ENCODE measurements around the gene NPIPA1.
"Not testable (repeated sequence)": the region's sequence is repeated elsewhere in the genome, so short reads cannot be mapped to it uniquely, and the experiment has no call there.

Gene NPIPA1

DNA sequence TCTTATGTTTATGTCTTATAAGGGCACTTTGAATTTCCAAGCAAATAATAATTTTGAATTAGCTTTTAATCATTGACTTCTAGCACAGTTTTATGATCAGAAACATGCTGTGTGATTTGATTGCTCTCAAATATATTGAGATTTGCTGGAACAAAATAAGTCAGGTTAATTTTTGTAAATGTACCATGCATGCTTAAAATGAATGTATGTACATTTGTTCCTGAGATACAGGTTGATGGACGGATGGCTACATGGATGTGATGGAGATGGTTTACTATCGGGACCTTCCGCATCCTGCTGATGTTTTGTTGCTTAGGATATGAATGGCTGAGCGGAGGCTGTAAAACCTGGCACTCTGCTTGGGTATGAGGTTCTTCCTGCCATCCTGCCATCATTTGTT is at the start of gene NPIPA1:
Gene NPIPA1 (plus strand): TSS at position 301 of the 400 bp plus-strand sequence. CDS start 0 bp downstream, at position 301.
- in situ Hi-C loops (cut with MboI; ENCODE audit: low sequenced_read_pairs), result not testable (repeated sequence)

- in situ Hi-C loops (cut with MboI; ENCODE audit: low sequenced_read_pairs), result not testable (repeated sequence)
Measured at GRCh38 chr16:14892111-14892510, 45.1 kb upstream of the NPIPA1 start.

- in situ Hi-C loops (cut with MboI; ENCODE audit: low sequenced_read_pairs), result not testable (repeated sequence)
Measured at GRCh38 chr16:14895382-14895781, 41.9 kb upstream of the NPIPA1 start.

DNA sequence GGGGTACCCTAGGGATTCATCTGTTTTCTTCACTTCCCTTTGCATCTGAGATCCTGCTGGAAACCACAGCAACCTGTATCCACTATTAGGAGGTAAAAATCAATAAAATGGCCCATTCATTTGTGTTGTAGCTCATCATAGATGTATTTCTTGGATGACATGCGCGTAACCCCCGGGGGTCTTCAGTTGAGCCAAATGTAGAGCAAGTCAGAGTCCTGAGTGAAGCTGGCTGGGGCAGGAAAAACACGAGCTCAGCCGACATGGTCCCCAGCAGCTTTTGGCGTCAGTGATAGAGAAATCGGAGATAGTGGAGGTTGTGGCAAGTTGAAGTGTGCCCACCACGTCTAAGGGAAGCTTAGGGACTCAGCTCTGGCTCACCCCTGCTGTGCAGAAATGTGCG is 41.2 kb upstream of the NPIPA1 start:
- in situ Hi-C loops (cut with MboI; ENCODE audit: low sequenced_read_pairs), result not testable (repeated sequence)

- in situ Hi-C loops (cut with MboI; ENCODE audit: low sequenced_read_pairs), result not testable (repeated sequence)
Measured at GRCh38 chr16:14897006-14897664, 40.1 kb upstream of the NPIPA1 start.

DNA sequence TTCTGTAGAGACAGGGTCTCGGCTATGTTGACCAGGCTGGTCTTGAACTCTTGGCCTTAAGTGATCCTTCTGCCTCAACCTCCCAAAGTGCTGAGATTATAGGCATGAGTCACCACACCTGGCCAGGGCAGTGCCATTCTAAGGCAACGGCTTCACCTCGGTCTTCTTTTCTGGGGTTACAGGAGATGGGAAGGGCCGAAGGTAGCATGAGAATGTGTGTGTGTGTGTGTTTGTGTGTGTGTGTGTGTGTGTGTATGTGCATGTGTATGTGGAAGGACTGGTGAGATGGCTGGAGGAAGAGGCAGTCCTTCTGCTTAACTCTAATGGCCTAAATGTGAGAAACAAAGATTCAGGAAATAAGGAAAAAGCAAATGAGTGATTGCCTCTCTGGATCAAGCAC is 39.1 kb upstream of the NPIPA1 start:
- in situ Hi-C loops (cut with MboI; ENCODE audit: low sequenced_read_pairs), result not testable (repeated sequence)

DNA sequence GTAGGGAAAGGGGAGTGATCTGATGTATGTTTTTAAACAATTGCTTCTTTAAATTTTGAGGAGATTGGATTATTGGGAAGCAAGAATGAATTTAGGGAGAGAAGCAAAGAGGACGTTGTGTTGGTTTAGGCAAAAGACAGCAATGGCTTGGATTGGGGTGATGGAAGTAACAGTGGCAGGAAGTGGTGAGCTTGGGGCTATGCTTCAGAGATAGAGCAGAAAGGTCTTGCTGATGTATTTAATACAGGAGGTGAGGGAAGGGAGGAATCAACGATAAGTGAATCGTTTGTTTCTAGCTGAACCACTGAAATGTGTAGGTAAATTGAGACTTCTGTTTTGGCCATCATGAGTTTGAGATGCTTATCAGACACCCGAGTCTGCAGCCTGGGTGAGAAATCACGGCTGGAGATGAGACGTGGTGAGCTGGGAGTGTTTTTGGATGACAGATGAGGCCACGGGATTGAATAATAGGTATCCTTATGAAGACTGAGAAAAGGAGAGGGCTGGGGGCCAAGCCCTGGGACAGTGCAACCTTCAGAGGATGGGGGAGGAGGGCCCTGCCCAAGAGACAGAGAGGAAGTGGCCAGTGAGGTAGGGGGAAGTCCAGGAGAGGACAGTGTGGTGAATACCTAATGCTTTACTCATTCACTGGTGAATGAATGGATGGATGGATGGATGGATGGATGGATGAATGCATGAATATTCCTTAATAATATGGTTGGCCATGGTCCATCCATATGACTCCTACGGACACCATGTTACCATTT is 33.9 kb upstream of the NPIPA1 start:
- in situ Hi-C loops (cut with MboI; ENCODE audit: low sequenced_read_pairs), result not testable (repeated sequence)

GRCh38 chr16:14909744-14910143 is 27.5 kb upstream of the NPIPA1 start:
- in situ Hi-C loops (cut with MboI; ENCODE audit: low sequenced_read_pairs), result not testable (repeated sequence)

DNA sequence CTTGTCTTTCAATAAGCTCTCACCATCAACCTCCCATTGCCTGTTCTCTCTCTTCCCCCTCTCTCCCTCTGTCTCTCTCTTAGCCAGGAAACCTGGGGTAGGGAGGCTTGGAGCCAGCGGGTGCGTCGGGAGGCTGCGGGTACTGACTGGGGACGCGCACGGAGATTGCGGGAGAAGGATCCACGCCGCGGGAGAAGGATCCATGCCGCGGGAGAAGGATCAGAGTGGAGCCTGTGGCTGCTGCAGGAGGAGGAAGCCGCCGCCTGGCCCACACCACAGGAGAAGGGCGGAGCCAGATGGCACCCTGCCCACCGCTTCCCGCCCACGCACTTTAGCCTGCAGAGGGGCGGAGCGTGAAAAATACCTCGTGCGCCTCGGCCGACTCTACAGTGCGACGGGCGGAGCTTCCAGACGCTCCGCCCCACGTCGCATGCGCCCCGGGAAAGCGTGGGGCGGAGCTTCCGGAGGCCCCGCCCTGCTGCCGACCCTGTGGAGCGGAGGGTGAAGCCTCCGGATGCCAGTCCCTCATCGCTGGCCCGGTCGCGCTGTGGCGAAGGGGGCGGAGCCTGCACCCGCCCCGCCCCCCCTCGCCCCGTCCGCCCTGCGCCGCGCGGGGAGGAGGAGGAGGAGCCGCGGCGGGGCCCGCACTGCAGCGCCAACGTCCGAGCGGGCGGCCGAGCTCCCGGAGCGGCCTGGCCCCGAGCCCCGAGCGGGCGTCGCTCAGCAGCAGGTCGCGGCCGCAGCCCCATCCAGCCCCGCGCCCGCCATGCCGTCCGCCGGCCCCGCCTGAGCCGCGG is 26.2 kb upstream of the NPIPA1 start:
- in situ Hi-C loops (cut with MboI; ENCODE audit: low sequenced_read_pairs), result not testable (repeated sequence)

DNA sequence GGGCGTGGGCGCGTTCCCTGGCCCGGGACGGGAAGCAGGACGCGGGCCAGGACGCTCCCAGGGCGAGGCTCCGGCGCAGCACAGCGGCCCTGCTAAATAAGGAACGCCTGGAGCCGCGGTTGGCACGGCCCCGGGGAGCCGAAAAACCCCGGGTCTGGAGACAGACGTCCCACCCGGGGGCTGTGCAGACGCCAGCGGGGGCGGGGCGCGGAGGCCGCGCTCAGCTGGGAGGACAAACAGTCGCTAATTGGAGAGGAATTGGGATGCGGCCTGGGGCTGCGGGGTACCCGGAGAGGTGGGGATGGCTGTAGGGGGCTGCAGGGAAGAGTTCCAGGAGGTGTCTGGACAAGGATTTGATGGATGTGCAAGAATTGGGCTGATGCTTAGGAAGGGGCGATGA is 25.3 kb upstream of the NPIPA1 start:
- in situ Hi-C loops (cut with MboI; ENCODE audit: low sequenced_read_pairs), result not testable (repeated sequence)

DNA sequence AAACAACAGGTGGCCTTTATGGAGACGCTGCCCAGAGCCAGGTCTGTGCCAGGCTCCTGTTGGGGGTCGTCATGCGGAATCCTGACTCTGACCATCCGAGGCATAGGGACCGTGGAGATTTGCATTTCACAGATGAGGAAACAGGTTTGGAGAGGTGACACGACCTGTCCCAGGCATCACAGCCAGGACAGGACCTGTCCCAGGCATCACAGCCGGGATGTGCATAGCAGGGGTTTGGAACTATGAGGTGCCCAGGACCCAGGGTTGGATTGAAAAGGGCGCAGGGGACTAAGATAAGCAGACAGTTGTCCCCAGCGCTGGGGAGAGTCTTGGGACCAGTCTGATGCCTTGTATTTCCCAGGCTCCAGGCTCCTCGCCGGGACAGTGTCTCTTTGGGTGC is 24.7 kb upstream of the NPIPA1 start:
- in situ Hi-C loops (cut with MboI; ENCODE audit: low sequenced_read_pairs), result not testable (repeated sequence)

DNA sequence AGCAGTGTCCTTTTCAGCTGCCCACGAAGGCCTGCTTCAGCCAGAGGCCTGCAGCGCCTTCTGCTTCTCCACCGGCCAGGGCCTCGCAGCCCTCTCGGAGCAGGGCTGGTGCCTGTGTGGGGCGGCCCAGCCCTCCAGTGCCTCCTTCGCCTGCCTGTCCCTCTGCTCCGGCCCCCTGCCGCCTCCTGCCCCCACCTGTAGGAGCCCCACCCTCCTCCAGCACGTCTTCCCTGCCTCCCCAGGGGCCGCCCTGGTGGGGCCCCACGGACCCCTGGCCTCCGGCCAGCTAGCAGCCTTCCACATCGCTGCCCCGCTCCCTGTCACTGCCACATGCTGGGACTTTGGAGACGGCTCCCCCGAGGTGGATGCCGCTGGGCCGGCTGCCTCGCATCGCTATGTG is 18.7 kb upstream of the NPIPA1 start:
- in situ Hi-C loops (cut with MboI; ENCODE audit: low sequenced_read_pairs), result not testable (repeated sequence)

- in situ Hi-C loops (cut with MboI; ENCODE audit: low sequenced_read_pairs), result not testable (repeated sequence)
Measured at GRCh38 chr16:14919837-14920600, 17.2 kb upstream of the NPIPA1 start.

DNA sequence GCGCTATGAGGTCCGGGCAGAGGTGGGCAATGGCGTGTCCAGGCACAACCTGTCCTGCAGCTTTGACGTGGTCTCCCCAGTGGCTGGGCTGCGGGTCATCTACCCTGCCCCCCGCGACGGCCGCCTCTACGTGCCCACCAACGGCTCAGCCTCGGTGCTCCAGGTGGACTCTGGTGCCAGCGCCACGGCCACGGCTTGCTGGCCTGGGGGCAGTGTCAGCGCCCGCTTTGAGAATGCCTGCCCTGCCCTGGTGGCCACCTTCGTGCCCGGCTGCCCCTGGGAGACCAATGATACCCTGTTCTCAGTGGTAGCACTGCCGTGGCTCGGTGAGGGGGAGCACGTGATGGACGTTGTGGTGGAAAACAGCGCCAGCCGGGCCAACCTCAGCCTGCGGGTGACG is 15.0 kb upstream of the NPIPA1 start:
- in situ Hi-C loops (cut with MboI; ENCODE audit: low sequenced_read_pairs), result not testable (repeated sequence)

- in situ Hi-C loops (cut with MboI; ENCODE audit: low sequenced_read_pairs), result not testable (repeated sequence)
Measured at GRCh38 chr16:14922968-14923367, 14.3 kb upstream of the NPIPA1 start.

DNA sequence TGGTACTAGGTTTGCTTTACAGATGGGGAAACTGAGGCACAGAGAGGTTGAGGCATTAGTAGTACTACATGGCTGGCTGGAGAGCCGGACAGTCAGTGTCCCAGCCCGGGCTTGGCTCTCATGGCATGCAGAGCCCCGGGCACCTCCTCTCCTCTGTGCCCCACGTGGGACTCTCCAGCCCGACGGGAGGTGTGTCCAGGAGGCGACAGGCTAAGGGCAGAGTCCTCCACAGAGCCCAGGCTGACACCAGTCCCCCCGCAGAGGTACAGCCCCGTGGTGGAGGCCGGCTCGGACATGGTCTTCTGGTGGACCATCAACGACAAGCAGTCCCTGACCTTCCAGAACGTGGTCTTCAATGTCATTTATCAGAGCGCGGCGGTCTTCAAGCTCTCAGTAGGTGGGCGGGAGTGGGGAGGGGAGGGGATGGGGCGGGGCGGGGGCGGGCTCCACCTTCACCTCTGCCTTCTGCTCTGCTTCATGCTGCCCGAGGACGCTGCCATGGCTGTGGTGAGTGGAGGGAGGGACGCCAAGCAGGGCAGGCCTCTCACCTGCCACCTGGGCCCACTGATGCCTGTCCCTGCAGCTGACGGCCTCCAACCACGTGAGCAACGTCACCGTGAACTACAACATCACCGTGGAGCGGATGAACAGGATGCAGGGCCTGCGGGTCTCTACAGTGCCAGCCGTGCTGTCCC is 13.7 kb upstream of the NPIPA1 start:
- in situ Hi-C loops (cut with MboI; ENCODE audit: low sequenced_read_pairs), result not testable (repeated sequence)

GRCh38 chr16:14924359-14924758 is 12.9 kb upstream of the NPIPA1 start:
- in situ Hi-C loops (cut with MboI; ENCODE audit: low sequenced_read_pairs), result not testable (repeated sequence)

DNA sequence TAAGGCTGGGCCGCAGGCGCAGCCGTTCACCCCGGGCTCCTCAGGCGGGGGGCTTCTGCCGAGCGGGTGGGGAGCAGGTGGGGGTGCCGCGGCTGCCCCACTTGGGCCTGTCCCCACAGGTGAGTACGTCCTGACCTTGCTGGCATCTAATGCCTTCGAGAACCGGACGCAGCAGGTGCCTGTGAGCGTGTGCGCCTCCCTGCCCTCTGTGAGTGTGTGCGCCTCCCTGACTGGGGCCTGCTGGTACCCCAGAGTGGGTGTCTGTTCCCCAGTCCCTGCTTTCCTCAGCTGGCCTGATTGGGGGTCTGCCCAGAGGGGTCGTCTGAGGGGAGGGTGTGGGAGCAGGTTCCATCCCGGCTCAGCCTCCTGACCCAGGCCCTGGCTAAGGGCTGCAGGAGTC is 12.3 kb upstream of the NPIPA1 start:
- in situ Hi-C loops (cut with MboI; ENCODE audit: low sequenced_read_pairs), result not testable (repeated sequence)

DNA sequence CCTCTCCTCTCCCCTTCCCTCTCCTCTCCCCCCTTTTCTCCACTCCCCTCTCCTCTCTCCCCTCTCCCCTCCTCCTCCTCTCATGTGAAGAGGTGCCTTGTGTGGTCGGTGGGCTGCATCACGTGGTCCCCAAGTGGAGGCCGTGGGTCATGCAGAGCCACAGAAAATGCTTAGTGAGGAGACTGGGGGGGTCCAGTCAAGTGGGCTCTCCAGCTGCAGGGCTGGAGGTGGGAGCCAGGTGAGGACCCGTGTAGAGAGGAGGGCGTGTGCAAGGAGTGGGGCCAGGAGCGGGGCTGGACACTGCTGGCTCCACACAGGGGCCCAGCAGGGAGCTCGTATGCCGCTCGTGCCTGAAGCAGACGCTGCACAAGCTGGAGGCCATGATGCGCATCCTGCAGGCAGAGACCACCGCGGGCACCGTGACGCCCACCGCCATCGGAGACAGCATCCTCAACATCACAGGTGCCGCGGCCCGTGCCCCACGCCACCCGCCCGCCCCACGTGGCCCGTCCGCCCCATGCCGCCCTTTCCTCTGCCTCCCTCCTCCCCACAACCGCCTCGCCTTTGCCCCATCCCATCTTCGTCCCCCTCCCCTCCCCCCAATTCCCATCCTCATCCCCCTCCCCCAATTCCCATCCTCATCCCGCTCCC is 9.1 kb upstream of the NPIPA1 start:
- in situ Hi-C loops (cut with MboI; ENCODE audit: low sequenced_read_pairs), result not testable (repeated sequence)

DNA sequence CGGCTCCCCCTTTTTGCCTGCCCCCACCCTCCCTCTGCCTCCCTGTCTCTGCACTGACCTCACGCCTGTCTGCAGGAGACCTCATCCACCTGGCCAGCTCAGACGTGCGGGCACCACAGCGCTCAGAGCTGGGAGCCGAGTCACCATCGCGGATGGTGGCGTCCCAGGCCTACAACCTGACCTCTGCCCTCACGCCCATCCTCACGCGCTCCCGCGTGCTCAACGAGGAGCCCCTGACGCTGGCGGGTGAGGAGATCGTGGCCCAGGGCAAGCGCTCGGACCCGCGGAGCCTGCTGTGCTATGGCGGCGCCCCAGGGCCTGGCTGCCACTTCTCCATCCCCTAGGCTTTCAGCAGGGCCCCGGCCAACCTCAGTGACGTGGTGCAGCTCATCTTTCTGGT is 8.1 kb upstream of the NPIPA1 start:
- in situ Hi-C loops (cut with MboI; ENCODE audit: low sequenced_read_pairs), result not testable (repeated sequence)

Data from HL-60/S4 (cell line).